GM19351 (cell line): ENCODE data around the gene PCGF3.
"Not testable (repeated sequence)": the region's sequence is repeated elsewhere in the genome, so short reads cannot be mapped to it uniquely, and the experiment has no call there.

Source experiments
- ATAC-seq: cut with Tn5 transposase; IDR thresholded peaks from one replicate; pipeline ENCODE4 v1.9.1; 2021; ENCODE audit warnings: mild to moderate bottlenecking, moderate library complexity; ENCODE audit not compliant: unreplicated experiment

Gene PCGF3

DNA sequence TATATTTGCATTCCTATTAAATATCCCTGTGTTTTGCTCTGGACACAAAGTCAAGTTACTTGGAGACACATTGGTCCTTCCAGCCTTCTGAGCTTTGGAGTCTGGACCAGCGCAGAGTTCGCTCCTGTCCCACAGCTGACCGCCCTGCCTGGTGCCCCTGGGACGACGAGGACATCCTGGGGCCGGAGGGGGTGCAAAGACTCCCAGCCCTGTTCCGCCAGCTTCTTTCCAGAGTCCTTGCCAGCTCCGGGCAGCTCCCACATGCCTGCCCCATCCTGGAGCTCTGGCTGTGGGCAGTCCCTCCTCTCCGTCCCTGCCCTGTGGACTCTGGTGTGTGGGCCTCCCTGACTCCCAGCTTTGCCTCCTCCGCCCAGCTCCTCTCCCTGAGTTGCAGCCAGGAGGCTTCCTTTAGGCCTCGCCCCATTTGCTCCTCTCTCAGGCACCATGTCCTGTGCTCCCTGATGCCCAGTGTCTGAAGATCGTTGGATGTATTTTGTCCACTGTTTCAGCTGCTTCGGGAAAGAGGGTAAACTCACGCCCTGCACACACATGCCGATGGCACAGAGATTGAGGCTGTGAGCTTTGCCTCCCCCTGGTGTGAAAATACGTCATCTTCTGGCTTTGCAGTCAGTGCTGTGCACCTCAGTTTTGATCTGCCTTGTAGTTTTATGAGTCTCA lies 4.9 kb upstream of the PCGF3 start:
- no peak for ATAC-seq

DNA sequence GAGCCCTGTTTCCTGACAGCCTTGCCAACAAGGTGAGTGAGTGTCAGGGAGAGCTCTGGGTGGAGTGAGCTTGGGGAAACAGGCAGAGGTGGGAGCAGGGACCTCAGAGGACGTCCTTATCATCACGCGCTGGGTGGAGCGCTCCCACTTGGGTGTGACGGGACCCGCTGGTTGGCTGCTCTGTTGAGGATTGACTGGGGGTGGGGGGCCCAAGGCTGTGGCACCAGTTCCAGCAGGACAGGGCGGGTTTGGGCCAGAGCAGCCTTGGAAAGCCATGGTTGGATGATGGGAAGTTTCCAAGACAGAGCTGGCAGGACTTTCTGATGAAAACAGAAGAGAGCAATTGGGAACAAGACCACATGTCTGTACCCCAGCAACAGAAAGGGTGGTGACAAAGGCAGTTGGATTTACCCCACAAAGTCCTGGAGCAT lies 3.0 kb upstream of the PCGF3 start:
- no peak for ATAC-seq

DNA sequence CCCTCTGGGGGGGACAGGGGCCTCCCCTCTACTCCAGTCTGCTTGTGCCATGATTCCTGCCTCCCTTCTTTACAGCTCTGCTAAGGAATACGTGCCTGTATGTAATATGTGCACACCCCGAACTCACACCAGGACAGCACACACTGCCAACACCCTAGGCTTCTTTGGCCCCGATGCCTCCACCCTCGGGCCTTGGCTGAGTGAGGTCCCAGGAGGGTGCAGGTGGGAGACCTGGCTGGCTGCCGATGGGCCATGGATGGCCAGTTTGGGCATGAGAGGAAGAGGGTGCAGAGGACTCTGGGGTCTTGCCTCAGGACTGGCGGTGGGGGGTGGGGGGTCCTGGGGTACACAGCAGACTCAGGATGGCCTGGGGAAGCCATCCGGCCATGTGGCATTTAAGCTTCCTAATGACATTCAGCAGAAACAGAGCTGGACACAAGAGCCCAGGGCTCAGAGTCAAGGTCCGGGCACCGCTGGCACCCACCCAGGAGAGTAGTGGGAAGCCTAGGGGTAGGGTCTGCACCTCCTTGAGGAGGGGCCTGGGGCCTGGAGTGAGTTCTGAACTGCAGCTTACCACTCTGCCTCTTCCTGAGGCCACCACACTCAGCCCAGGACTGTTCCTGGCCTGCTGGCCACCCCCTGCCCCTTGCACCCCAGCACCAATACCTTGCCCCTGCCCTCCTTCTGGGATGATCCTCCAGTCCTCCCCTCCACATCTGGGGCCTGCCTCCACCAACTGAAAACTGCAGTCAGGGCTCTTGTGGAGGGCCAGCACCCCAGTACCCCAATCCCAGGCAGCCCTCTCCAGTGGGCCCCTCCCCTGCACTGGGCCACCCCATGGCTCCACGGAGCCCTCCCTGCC lies 2.1 kb upstream of the PCGF3 start:
- no peak for ATAC-seq

DNA sequence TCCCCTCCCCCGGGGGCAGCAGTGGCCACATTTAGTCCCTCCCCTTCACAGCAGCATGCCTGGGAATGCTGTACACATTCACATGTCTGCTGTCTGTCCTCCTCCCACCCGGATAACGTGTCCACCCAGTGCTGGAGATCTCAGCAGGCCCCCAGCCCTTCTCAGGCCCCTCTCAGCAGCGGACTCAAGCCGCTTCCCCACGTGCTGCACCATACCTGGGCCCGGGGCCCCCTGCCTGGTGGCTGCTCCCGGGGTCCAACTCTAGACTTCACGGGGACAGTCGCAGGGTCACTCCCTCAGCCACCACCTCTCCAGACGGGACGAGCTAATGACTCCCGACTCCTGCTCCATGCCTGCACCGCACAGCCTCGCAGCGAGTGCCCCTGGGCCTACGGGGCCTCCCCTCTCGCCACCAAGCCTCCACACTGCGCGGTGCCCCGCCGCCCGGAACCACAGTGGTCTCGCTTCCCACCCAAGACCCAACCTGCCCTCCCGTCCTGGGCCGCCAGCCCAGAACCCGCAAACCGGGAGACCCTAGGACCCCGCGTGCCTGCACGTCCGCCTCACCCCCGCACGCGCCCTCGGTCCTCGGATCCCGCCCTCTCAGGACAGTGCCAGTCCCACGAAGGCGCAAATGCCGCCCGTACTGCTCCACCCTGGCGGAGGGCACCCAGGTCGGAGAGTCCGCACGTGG lies 1.3 kb upstream of the PCGF3 start:
- ATAC-seq: no peak

DNA sequence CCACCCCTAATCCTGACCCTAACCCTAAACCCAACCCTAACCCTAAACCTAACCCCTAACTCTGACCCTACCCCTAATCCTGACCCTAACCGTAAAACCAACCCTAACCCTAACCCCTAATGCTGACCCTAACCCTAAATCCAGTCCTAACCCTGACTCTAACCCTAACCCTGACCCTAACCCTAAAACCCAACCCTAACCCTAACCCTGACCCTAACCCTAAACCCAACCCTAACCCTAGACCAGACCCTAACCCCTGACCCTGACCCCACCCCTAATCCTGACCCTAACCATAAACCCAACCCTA lies 708 bp upstream of the PCGF3 start:
- ATAC-seq: no peak

DNA sequence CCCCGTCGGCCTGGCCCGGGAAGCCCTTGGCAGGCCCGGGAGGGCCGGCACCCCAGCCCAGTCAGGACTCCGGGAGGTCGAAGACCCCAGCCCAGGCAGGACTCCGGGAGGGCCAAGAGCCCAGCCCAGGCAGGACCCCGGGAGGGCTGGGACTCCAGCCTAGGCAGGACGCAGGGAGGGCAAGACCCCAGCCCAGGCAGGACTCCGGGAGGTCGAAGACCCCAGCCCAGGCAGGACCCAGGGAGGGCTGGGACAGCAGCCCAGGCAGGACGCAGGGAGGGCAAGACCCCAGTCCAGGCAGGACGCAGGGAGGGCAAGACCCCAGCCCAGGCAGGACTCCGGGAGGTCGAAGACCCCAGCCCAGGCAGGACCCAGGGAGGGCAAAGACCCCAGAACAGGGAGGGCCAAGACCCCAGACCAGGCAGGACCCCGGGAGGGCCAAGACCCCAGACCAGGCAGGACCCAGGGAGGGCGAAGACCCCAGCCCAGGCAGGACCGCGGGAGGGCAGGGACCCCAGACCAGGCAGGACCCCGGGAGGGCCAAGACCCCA lies 526 bp downstream of the PCGF3 start:
- ATAC-seq: not testable (repeated sequence)

DNA sequence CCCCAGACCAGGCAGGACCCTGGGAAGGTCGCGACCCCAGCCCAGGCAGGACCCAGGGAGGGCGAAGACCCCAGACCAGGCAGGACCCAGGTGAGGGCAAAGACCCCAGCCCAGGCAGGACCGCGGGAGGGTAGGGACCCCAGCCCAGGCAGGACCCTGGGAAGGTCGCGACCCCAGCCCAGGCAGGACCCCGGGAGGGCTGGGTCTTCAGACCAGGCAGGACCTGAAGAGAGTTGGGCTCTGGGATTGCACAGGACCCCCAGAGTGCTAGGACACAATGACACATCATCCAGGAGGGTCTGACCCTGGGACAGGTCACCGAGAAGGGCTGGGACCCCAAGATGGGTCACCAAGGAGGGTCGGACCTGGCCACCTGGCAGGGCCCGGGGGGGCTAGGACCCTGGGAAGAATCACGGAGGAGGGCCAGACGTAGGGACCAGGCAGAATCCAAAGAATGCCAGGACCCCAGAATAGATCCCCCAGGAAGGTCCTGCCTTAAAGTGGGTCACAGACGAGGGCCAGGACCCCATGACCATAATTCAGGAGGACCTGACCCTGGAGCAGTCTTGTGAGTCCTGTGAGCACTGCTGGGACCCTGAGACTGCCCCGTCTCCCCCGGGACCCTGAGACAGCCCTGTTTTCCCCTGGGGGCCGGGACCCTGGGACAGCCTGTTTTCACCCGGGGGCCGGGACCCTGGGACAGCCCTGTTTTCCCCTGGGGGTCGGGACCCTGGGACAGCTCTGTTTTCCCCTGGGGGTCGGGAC lies 1.4 kb downstream of the PCGF3 start:
- no peak for ATAC-seq

DNA sequence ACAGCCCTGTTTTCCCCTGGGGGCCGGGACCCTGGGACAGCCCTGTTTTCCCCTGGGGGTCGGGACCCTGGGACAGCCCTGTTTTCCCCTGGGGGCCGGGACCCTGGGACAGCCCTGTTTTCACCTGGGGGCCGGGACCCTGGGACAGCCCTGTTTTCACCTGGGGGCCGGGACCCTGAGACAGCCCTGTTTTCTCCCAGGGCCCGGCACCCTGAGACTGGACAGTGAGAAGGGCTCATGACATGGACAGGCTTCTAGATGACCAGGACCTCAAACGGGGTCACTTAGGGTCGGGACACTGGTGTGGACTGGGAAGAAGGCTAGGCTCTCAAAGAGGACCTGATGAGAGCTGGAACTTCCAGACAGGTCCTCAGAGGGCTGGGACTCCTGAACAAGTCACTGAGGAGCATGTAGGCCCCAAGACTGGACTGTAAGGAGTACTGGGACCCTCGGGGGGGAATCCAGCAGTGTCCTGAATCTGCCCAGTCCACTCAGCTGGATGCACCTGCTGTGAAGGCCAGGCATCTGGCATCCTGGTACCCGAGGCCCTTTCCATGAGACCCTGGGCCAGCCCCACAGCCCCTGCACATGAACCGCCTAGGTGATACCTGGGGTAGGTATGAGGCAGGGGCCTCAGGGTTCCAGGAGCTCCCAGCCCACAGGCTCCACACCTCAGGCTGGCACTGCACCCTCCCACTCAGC lies 2.4 kb downstream of the PCGF3 start:
- no peak for ATAC-seq

DNA sequence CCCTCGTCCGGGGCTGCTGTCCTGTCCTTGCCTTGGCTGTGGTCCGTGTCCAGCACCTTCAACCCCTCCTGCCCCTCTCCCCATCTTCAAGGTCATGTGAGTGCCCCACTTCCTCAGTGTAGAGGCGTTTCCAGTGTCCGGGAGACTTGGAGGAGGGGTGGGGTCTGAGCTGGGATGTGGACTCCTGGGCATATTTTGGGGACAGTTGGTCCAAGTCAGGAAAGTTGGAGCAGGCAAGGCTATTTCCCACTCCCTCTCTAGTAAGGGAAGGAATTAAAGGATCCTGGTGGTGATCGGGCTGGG lies 3.0 kb downstream of the PCGF3 start:
- no peak for ATAC-seq

DNA sequence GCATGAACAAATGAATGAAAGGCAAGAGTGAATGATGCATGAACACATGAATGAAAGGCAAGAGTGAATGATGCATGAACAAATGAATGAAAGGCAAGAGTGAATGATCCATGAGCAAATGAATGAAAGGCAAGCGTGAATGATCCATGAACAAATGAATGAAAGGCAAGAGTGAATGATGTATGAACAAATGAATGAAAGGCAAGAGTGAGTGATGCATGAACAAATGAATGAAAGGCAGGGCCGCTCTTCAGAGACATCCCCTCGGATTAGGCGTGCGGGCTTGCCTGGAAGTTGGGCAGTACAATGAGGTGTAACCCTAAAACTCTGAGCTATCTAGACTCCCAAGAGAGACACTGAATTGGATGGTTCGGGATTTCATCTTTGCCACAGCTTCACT lies 3.7 kb downstream of the PCGF3 start:
- no peak for ATAC-seq

DNA sequence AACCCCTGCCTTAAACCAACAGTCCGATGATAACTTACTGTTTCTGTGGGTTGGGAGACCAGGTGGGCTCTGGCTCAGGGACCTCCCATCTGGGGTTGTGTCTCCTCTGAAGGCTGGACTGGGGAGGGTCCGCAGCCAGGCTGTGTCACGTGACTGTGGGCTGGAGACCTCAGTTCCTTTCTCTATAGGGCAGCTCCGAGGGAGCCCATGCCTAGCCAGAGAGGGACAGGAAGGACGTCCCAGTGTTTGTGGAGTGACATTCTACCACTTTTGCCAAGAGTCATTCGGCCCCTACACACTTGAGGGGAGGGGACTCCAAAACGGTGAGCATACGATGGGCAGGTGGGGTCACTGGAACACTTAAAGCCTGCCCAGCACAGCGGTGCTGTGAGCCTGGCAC lies 4.5 kb downstream of the PCGF3 start:
- no peak for ATAC-seq

DNA sequence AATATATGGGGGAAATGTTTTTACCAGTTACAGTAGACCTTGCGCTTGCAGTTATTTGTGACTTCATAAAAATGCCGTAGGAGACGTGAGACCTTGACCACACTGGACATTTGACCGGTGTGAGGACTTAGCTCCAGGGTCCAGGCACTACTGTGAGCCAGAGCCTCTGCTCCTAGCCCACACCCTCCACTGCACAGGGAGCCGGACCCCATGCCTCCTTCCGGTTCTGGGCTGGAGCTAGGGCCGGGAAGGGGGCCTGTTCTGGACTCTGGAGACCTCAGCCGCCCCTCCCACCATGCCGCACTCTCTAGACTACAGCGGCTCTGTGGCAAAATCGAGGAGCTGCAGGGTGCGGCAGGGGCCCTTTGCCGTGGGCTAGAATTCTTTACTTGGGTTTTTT lies 5.3 kb downstream of the PCGF3 start:
- no peak for ATAC-seq

DNA sequence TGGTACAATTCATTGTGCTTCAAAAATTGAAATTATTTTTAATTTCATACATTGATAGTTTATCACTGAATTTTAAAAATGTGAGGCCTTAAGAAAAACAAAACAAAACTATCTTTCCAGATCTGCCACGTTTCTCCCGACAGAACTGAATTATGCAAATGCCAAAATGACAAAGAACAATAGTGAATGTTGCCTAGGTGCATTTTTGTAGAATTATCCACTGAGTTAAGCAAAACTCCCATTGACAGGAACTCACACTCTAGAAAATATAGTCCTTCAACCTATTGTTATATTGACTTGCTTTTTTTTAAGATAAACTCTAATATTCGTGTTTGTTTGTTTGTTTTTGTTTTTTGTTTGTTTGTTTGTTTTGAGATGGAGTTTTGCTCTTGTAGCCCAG lies 6.5 kb downstream of the PCGF3 start:
- no peak for ATAC-seq

DNA sequence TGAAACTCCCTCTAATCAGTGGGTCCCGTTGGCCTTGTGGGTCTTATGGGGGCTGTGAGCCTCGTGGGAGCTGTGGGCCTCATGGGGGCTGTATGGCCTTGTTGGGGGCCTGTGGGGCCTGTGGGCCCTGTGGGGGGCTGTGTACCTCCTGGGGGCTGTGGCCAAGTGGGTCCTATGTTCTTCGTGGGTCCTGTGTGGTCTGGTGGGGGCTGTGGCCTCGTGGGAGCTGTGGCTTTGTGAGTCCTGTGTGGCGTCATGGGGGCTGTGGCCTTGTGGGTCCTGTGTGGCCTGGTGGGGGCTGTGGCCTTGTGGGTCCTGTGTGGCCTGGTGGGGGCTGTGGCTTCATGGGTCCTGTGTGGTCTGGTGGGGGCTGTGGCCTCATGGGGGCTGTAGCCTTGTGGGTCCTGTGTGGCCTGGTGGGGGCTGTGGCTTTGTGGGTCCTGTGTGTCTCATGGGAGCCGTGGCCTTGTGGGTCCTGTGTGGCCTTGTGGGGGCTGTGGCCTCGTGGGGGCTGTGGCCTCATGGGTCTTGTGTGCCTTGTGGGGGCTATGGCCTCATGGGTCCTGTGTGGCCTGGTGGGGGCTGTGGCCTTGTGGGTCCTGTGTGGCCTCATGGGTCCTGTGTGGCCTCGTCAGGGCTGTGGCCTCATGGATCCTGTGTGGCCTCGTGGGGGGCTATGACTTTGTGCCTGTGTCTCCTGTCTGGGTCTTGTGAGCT lies 7.4 kb downstream of the PCGF3 start:
- ATAC-seq: no peak

DNA sequence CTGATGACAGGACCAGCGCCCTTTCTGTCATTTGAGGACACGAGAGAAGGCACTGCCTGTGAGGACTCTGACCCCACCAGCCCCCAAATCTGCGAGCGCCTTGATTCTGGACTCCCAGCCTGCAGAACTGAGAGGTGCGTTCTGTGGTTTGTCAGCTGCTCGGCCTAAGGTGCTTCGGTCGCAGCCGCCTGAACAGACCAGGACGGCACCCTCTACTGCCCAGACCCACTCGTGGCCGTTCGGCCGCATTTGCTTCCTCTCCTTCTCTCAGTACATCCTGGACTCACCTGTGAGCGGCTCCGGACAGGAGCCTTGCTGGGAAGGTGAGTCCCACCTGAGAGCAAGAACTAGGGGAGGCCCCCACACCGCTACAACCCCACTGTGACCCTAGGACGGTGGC lies 8.5 kb downstream of the PCGF3 start:
- no peak for ATAC-seq

DNA sequence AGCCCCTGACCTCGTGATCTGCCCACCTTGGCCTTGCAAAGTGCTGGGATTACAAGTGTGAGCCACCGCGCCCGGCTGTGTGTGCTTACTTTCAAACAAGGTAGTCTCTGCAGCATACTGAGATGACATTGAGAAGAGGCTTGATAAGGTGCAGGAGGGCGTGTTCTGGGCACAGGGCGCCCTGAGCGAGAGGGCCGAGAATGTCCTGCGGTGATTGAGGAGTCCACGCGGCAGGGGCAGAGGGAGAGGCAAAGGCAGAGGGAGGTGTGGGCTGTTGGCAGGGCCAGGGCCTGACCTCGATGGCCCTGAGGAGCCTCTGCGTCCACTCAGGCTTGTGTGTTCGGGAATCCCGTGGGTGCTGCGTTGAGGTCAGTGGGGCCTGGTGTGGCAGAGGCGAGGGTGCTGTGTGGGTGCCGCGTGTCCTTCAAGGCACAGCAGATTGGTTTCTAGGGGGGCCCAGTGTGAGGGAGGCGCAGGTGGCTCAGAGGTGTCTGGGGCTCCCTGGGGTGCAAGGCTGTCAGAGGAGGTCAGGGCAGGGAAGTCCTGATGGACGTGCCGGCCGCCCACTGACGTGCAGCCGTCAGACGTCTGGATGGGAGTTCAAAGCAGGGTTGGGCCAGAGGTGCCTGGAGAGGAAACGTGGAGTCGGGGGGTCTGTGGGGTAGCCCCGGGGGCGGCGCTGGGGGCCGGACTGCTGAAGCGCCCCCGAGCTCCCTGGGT lies 12.1 kb downstream of the PCGF3 start:
- ATAC-seq: no peak

DNA sequence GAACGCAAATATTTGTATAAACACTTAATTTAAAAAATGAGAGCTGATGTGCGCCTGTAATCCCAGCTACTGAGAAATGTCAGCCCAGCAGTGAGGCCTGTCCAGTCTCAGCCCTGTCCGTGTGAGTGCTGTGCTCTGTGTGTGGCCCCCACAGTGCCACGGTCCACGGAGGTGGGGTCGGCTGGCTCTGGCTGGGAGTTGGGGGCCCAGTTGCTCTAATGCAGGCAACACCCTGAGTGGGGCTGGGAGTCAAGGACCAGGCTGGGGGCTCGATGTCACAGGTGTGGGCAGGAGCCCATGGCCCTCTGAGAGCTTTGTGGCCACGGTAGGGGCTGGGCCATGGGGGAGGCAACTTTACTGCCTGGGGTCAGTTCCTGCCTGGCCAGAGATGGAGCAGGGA lies 12.8 kb downstream of the PCGF3 start:
- ATAC-seq: no peak

DNA sequence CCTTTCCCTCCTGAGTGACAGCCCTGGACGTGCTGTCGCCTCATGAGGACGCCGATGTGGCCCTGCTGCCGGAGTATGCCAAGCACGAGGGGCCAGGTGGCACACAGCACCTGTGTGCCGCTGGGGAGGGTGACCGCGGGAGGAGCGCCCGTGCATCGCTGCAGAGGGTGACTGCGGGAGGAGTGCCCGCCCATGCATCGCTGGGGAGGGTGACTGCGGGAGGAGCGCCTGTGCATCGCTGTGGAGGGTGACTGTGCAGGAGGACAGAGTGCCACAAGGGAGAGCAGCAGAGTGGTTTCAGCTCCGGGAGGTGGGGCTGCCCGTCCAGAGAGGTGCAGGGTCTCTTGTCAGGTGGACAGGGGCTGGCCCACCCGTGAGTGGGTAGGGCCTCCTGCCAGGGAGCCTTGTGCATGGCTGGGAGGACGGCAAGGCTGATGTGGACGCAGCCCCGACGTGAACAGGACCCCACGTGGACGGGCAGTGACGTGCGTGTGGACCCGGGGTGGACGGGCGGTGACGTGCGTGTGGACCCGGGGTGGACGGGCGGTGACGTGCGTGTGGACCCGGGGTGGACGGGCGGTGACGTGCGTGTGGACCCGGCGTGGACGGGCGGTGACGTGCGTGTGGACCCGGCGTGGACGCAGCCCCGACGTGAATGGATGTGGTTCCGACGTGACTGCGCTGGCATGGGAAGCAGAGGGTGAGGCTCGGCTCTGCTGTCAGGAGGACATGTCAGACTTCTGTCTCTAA lies 14.7 kb downstream of the PCGF3 start:
- ATAC-seq: no peak
